B cell (primary cell): ENCODE results near the gene SDK2. TPM values are rescaled to one million over a fixed set of nuclear protein-coding genes. Genes with fewer than 3 reads are reported as not detected.

Source experiments
- ATAC-seq: fragments of 200-7000 bp; cut with Tn5 transposase; one replicate; pipeline ENCODE4 v1.10.0; 2021; ENCODE audit warnings: low read depth, mild to moderate bottlenecking, moderate number of reproducible peaks, moderate library complexity
- CTCF ChIA-PET: fragments of 350-600 bp; sonication (Branson Sonifier 250); formaldehyde crosslinking; loops from one replicate; lab custom pipeline; 2021; ENCODE audit warnings: antibody characterized with exemption, inconsistent platforms; lab: Charles Lee
- POLR2A ChIA-PET: fragments of 350-600 bp; sonication (Branson Sonifier 250); formaldehyde crosslinking; loops from one replicate; lab custom pipeline; 2021; ENCODE audit warnings: antibody characterized with exemption; lab: Charles Lee
- DNase-seq: peaks from one replicate; pipeline ENCODE4 v3.0.0; 2013
- H2AFZ ChIP-seq: 2 replicates; pipeline ENCODE4 v1.6.1; 2012; ENCODE audit warnings: mild to moderate bottlenecking, low read depth, low read length; ENCODE audit not compliant: insufficient read depth, poor library complexity, severe bottlenecking
- H3K27ac ChIP-seq, 2 donors: 1 replicate in 1 of 2; 2 replicates in 1 of 2; pipeline ENCODE4 v1.5.1; 2012 to 2013; ENCODE audit warnings: low read length in 2 of 2, mild to moderate bottlenecking in 2 of 2, moderate library complexity in 1 of 2
- H3K27me3 ChIP-seq, 4 experiments: fragments of 200-600 bp in 1 of 4; sonication (generic) in 1 of 4; replicated peaks in 1 of 4; 1 replicate in 2 of 4; 2 replicates in 2 of 4; pipeline versions ENCODE4 v1.6.1 to v1.7.0; 2013 to 2016; ENCODE audit warnings: low read length in 3 of 4, mild to moderate bottlenecking in 2 of 4, mixed read lengths in 1 of 4, moderate library complexity in 1 of 4; ENCODE audit not compliant: insufficient read depth in 4 of 4, control insufficient read depth in 3 of 4; ENCODE audit errors: control extremely low read depth in 1 of 4
- H3K36me3 ChIP-seq, 2 experiments: replicated peaks in 1 of 2; 1 replicate in 1 of 2; 2 replicates in 1 of 2; pipeline versions ENCODE4 v1.6.1 to v1.7.1; 2013; ENCODE audit warnings: low read length in 1 of 2; ENCODE audit not compliant: insufficient read depth in 2 of 2, control insufficient read depth in 1 of 2; ENCODE audit errors: control extremely low read depth in 1 of 2, extremely low read depth in 1 of 2
- H3K4me1 ChIP-seq, 2 donors: fragments of 200-600 bp in 1 of 2; sonication (generic) in 1 of 2; 1 replicate in 1 of 2; 2 replicates in 1 of 2; pipeline versions ENCODE4 v1.5.1 to v1.6.1; 2013 to 2017; ENCODE audit warnings: low read length in 2 of 2; ENCODE audit not compliant: control insufficient read depth in 2 of 2, insufficient read depth in 2 of 2
- H3K4me2 ChIP-seq: replicated peaks from 2 replicates; pipeline ENCODE3; 2012; ENCODE audit warnings: mild to moderate bottlenecking, low read depth, low read length; ENCODE audit not compliant: poor library complexity, severe bottlenecking
- H3K4me3 ChIP-seq, 5 experiments: fragments of 200-600 bp in 1 of 5; sonication (generic) in 1 of 5; 1 replicate in 3 of 5; 2 replicates in 2 of 5; pipeline versions ENCODE4 v1.5.1 to v1.7.0; 2011 to 2016; ENCODE audit warnings: low read length in 4 of 5, mild to moderate bottlenecking in 4 of 5, low read depth in 2 of 5, control low read depth in 1 of 5, moderate library complexity in 1 of 5; ENCODE audit not compliant: insufficient read depth in 1 of 5; ENCODE audit errors: control extremely low read depth in 1 of 5, extremely low read depth in 1 of 5
- H3K79me2 ChIP-seq: fragments of 200-600 bp; sonication (generic); one replicate; pipeline ENCODE4 v1.6.0; 2016; ENCODE audit warnings: low read length; ENCODE audit not compliant: control insufficient read depth, insufficient read depth
- H3K9ac ChIP-seq: fragments of 200-600 bp; sonication (generic); 2 replicates; pipeline ENCODE4 v1.6.1; 2017; ENCODE audit warnings: mild to moderate bottlenecking, low read length, moderate library complexity
- H3K9me3 ChIP-seq, 3 donors: one replicate each; pipeline versions ENCODE4 v1.6.1 to v1.7.1; 2013; ENCODE audit warnings: low read length in 2 of 3; ENCODE audit not compliant: control insufficient read depth in 2 of 3, insufficient read depth in 1 of 3; ENCODE audit errors: control extremely low read depth in 1 of 3
- H4K20me1 ChIP-seq: 2 replicates; pipeline ENCODE4 v1.6.0; 2012; ENCODE audit warnings: mild to moderate bottlenecking, low read length; ENCODE audit not compliant: insufficient read depth, control insufficient read depth, poor library complexity, severe bottlenecking
- H3K27ac Mint-ChIP-seq: one replicate; pipeline ENCODE4 v1.8.0; 2021; ENCODE audit warnings: mixed read lengths
- H3K27me3 Mint-ChIP-seq: one replicate; pipeline ENCODE4 v1.8.0; 2021; ENCODE audit warnings: mixed read lengths
- H3K4me1 Mint-ChIP-seq: one replicate; pipeline ENCODE4 v1.8.0; 2021; ENCODE audit warnings: mixed read lengths
- H3K4me3 Mint-ChIP-seq: one replicate; pipeline ENCODE4 v1.8.0; 2021; ENCODE audit warnings: mixed read lengths
- H3K9me3 Mint-ChIP-seq: one replicate; pipeline ENCODE4 v1.8.0; 2022; ENCODE audit warnings: mixed read lengths; ENCODE audit not compliant: insufficient read depth
- EZH2 ChIP-seq: IDR thresholded peaks from 2 replicates; pipeline ENCODE4 v1.6.1; 2012; ENCODE audit warnings: borderline replicate concordance, low read depth, mild to moderate bottlenecking, moderate library complexity, low read length; ENCODE audit not compliant: insufficient read depth, poor library complexity, severe bottlenecking
- WGBS: methylation state at CpG from one replicate; pipeline ENCODE4 v1.1.5; 2013; ENCODE audit warnings: missing lambda C conversion rate; ENCODE audit not compliant: insufficient coverage; 5-methylcytosine and 5-hydroxymethylcytosine counted together
- intact Hi-C: fragments of 100-400 bp; cut with micrococcal nuclease; formaldehyde crosslinking; loops from one replicate; pipeline ENCODE4 v1.10.0; 2022
- polyA plus RNA-seq: library from polyadenylated mRNA; depleted of rRNA; stranded (reverse); fragments of >200 nt; gene quantifications from 2 replicates; pipeline ENCODE4 v1.2.3, GENCODE V29; 2012
- total RNA-seq, 2 donors: library from RNA; stranded (reverse); fragments of 120-200 nt in 1 of 2; gene quantifications; 1 replicate in 1 of 2; 2 replicates in 1 of 2; pipeline versions ENCODE4 v1.2.3 to v1.2.4, GENCODE V29; 2013 to 2022
- TF ChIP-seq, protein P1 (sequence below): fragments of 200-600 bp; IDR thresholded peaks from one replicate; pipeline ENCODE4 v1.8.0; 2022; ENCODE audit warnings: antibody characterized with exemption, mild to moderate bottlenecking

The SDK2 gene
- total and polyA plus RNA-seq, 2 donors (not counting 1 experiment from before 2014, with no cell fraction given), result 3.2 to 13.0 TPM

DNA sequence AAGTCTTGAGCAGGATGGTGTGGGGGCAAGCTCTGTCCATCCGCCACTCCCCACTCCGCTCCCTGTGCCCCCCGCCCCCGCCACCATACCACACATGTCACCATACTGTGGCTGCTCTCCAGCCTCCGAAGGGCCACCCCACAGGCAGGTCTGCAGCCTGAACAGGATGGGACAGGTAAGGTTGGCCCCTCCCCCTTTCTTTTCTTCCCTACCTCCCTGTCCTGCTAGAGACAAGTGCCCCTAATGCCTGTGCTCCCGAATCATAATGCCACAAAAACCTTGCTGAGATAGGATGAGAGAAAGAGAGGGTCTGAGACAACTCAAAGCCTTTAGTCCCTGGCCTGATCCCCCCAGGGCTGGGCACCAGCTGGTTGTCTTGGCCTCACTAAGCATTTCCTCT, 84.7 kb downstream of the SDK2 start:
- H3K27ac Mint-ChIP-seq, result no peak overlapping the region
- Histone ChIP-seq H3K27ac (no peak overlapping the region), H4K20me1 (peaks cover 4% of the 10 kb centered on the region), H3K4me2 (no peak overlapping the region), H3K9me3 (peaks cover 0 to 5% (median 0%) of the 10 kb centered on the region in 3 donors), H3K9ac (no peak overlapping the region), H2AFZ (no peak overlapping the region), H3K79me2 (peaks cover 59% of the 10 kb centered on the region), H3K27me3 (no peaks in the 10 kb centered on the region), H3K4me3 (no peak overlapping the region), H3K36me3 (no peaks in the 10 kb centered on the region), H3K4me1 (peaks cover 0 to 8% of the 10 kb centered on the region in 2 donors)
- no peaks in the 10 kb centered on the region for H3K9me3 Mint-ChIP-seq
- intact Hi-C loops, result no loop called here
- ATAC-seq (no peak), DNase-seq (no peak)
- H3K4me3 Mint-ChIP-seq, result no peak overlapping the region
- 88% methylated on average over 5 of the region's 6 CpGs for WGBS
- TF ChIP-seq EZH2, result no peak
- TF ChIP-seq, protein P1, sequence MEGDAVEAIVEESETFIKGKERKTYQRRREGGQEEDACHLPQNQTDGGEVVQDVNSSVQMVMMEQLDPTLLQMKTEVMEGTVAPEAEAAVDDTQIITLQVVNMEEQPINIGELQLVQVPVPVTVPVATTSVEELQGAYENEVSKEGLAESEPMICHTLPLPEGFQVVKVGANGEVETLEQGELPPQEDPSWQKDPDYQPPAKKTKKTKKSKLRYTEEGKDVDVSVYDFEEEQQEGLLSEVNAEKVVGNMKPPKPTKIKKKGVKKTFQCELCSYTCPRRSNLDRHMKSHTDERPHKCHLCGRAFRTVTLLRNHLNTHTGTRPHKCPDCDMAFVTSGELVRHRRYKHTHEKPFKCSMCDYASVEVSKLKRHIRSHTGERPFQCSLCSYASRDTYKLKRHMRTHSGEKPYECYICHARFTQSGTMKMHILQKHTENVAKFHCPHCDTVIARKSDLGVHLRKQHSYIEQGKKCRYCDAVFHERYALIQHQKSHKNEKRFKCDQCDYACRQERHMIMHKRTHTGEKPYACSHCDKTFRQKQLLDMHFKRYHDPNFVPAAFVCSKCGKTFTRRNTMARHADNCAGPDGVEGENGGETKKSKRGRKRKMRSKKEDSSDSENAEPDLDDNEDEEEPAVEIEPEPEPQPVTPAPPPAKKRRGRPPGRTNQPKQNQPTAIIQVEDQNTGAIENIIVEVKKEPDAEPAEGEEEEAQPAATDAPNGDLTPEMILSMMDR, result no peak
- POLR2A ChIA-PET, result no interaction called here
- no peaks in the 10 kb centered on the region for H3K27me3 Mint-ChIP-seq
- peaks cover 20% of the 10 kb centered on the region for H3K4me1 Mint-ChIP-seq
- CTCF ChIA-PET, result interaction anchor here (0.8 kb wide), 1 partner anchor 129 kb away, joined by 3 read pairs; no protein-coding TSS in a partner anchor

DNA sequence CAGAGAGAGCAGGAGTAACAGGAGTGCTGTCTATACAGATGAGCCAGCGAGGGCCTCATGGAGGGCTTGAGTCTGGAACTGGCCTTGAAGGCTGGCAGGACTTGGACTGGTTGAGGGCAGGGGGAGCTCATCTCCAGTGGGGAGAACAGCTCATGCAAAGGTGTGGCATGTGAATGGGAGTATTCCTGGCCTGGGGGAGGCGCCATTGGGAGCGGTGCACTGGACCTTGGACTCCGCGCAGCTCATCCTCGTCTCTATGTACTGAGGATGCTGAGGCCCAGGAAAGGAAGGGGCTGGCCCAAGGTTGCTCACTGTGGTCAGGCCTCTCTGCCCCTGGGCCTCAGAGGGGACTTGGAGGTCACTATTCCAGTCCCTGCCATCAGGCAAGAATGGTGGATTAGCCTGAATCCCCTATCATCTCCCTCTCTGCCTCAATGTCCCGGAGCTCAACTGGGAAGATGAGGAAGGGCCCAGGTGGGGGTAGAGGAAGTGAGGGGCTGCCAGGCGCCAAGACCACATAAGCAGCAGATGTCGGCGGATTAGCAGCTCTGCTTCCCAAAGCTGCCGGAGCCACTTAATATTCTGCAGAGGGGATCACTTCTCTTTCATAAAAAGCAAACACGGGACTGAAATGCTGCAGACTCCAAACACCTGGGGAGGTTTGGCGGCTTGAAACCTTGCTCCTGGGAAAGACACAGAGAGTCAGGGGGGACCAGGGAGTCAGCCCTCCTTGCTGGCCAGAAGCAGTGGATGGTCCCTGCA, 88.9 kb downstream of the SDK2 start:
- ATAC-seq (no peak), DNase-seq (no peak)
- TF ChIP-seq, protein P1, result no peak
- no peak for TF ChIP-seq EZH2
- H3K9ac ChIP-seq, result no peak overlapping the region
- Mint-ChIP-seq H3K4me1 (peaks cover 32% of the 10 kb centered on the region), H3K27ac (no peak overlapping the region), H3K4me3 (no peak overlapping the region), H3K9me3 (no peaks in the 10 kb centered on the region), H3K27me3 (no peaks in the 10 kb centered on the region)
- peaks cover 49% of the 10 kb centered on the region for H3K79me2 ChIP-seq
- no peaks in the 10 kb centered on the region for H3K27me3 ChIP-seq
- H2AFZ ChIP-seq, result no peak overlapping the region
- WGBS, result 85% methylated on average over 9 of the region's 13 CpGs
- no peak overlapping the region for H3K4me3 ChIP-seq
- intact Hi-C loops, result no loop called here
- H3K9me3 ChIP-seq, result peaks cover 0 to 6% (median 0%) of the 10 kb centered on the region in 3 donors
- no peak overlapping the region for H3K27ac ChIP-seq
- ChIA-PET POLR2A (interaction anchor here (0.6 kb wide), 1 partner anchor 41 kb away, joined by 3 read pairs; no protein-coding TSS in a partner anchor), CTCF (interaction anchor here (0.6 kb wide), 1 partner anchor 102 kb away, joined by 4 read pairs; no protein-coding TSS in a partner anchor)
- H3K4me2 ChIP-seq, result no peak overlapping the region
- H3K36me3 ChIP-seq, result no peaks in the 10 kb centered on the region
- H3K4me1 ChIP-seq, result peaks cover 7 to 10% of the 10 kb centered on the region in 2 donors
- peaks cover 4% of the 10 kb centered on the region for H4K20me1 ChIP-seq
